ENCODE data around the gene PRR23C.

The PRR23C gene

DNA sequence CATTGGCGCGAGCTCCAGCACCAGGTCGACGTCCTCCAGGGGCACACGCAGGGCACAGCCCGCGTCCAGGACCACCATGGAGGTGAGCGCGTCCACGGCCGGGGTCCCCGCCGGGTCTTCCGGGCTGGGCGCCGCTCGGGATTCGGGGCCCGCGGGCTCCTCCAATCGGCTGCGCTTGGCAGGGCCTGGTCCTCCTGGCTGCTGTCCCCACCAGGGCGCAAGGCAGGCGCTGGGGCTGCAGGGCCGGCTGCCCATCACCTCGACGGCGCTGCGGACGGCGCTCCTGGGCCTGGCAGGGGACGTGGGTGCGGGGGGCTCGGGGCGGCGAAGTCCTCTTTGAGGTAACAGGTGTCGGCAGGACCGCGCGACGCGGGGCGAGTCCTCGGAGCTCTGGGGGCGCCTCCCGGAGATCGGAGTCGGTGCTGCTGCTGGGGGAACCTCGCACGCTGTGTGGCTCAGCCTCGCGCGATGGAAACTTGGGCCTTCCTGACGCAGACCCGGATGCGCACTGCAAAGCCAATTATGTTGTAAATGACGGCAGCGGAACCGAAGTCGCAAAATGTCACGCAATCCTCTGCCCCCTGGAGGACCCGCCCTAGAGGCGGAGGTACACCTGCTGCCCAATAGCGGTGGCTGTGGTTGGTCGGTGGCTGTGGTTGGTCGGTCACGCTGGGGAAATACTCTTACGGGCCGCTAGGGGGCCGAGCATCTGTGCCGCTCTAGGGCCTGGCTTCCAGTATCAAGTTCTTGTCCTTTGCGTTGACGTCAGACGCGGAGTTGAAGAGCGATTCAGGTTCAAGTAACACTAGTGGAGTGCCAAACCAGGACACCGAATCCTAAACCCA is at the start of gene PRR23C:
Gene PRR23C (minus strand): TSS at position 527 of the 845 bp plus-strand sequence. CDS start 272 bp downstream, at position 255.
- H3K9ac ChIP-seq (ENCODE audit: low read length), result no peak within 1 kb of the TSS
- H3K36me3 ChIP-seq (ENCODE audit: control insufficient read depth, insufficient read depth, low read length), result no peaks in the 10 kb centered on the region
- no peak within 1 kb of the TSS for H3K4me3 ChIP-seq (ENCODE audit: low read length)
- no peaks in the 10 kb centered on the region for H3K4me1 ChIP-seq (ENCODE audit: control insufficient read depth, insufficient read depth, low read length)
- peaks cover 5% of the 10 kb centered on the region for H3K27me3 ChIP-seq (ENCODE audit: control insufficient read depth, insufficient read depth, low read length)
- no peaks in the 10 kb centered on the region for H3K9me3 ChIP-seq (ENCODE audit: control insufficient read depth, low read length)

DNA sequence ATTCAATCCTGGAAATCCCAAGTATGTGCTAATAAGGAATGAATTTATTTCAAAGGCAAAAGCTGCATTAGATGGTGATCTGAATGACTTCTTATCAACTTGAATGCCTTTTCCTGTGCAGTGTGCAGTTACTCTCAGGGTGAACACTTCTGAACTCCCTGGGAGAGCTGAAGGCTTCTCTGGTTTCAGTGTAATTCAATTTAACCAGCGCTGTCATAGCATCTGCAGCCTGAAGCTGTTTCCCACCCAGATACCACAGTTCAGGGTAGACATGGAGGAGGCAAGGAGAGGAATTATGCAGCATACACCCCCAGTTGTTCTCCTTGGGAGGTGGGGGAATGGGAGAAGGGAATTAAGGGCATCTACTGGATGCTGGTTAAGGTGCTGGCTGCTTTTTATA is 49.1 kb upstream of the PRR23C start:
- H3K4me3 ChIP-seq (ENCODE audit: low read length), result no peak overlapping the region
- H3K27me3 ChIP-seq (ENCODE audit: control insufficient read depth, insufficient read depth, low read length), result peaks cover 2% of the 10 kb centered on the region
- no peaks in the 10 kb centered on the region for H3K36me3 ChIP-seq (ENCODE audit: control insufficient read depth, insufficient read depth, low read length)
- no peaks in the 10 kb centered on the region for H3K4me1 ChIP-seq (ENCODE audit: control insufficient read depth, insufficient read depth, low read length)
- no peak overlapping the region for H3K9ac ChIP-seq (ENCODE audit: low read length)
- no peaks in the 10 kb centered on the region for H3K9me3 ChIP-seq (ENCODE audit: control insufficient read depth, low read length)

GRCh38 chr3:139088462-139089324 is 44.0 kb upstream of the PRR23C start:
- no peaks in the 10 kb centered on the region for H3K4me1 ChIP-seq (ENCODE audit: control insufficient read depth, insufficient read depth, low read length)
- H3K36me3 ChIP-seq (ENCODE audit: control insufficient read depth, insufficient read depth, low read length), result no peaks in the 10 kb centered on the region
- H3K9me3 ChIP-seq (ENCODE audit: control insufficient read depth, low read length), result no peaks in the 10 kb centered on the region
- H3K9ac ChIP-seq (ENCODE audit: low read length), result no peak overlapping the region
- H3K4me3 ChIP-seq (ENCODE audit: low read length), result no peak overlapping the region
- peaks cover 2% of the 10 kb centered on the region for H3K27me3 ChIP-seq (ENCODE audit: control insufficient read depth, insufficient read depth, low read length)

GRCh38 chr3:139087621-139088020 is 42.9 kb upstream of the PRR23C start:
- no peaks in the 10 kb centered on the region for H3K27me3 ChIP-seq (ENCODE audit: control insufficient read depth, insufficient read depth, low read length)
- H3K4me3 ChIP-seq (ENCODE audit: low read length), result no peak overlapping the region
- H3K4me1 ChIP-seq (ENCODE audit: control insufficient read depth, insufficient read depth, low read length), result no peaks in the 10 kb centered on the region
- no peaks in the 10 kb centered on the region for H3K36me3 ChIP-seq (ENCODE audit: control insufficient read depth, insufficient read depth, low read length)
- H3K9ac ChIP-seq (ENCODE audit: low read length), result no peak overlapping the region
- H3K9me3 ChIP-seq (ENCODE audit: control insufficient read depth, low read length), result no peaks in the 10 kb centered on the region

DNA sequence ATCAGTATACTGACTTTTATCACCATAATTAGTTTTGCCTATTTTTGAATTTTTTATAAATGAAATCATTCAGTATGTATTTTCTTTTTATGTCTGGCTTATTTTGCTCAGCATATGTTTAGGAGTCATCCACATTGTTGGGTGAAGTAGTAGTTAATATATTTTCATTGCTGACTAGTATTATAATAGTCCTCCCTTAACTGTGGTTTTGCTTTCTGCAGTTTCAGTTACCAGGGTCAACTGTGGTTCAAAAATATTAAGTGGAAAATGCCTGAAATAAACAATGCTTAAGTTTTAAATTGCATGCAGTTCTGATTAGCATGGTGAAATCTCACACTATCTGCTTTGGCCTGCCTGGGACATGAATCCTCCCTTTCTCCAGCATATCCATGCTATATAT is 39.5 kb upstream of the PRR23C start:
- no peaks in the 10 kb centered on the region for H3K36me3 ChIP-seq (ENCODE audit: control insufficient read depth, insufficient read depth, low read length)
- no peaks in the 10 kb centered on the region for H3K4me1 ChIP-seq (ENCODE audit: control insufficient read depth, insufficient read depth, low read length)
- no peak overlapping the region for H3K9ac ChIP-seq (ENCODE audit: low read length)
- H3K4me3 ChIP-seq (ENCODE audit: low read length), result no peak overlapping the region
- H3K9me3 ChIP-seq (ENCODE audit: control insufficient read depth, low read length), result no peaks in the 10 kb centered on the region
- H3K27me3 ChIP-seq (ENCODE audit: control insufficient read depth, insufficient read depth, low read length), result peaks cover 4% of the 10 kb centered on the region

- Histone ChIP-seq H3K4me1 (ENCODE audit: control insufficient read depth, insufficient read depth, low read length) (no peaks in the 10 kb centered on the region), H3K9ac (ENCODE audit: low read length) (no peak overlapping the region), H3K27me3 (ENCODE audit: control insufficient read depth, insufficient read depth, low read length) (no peaks in the 10 kb centered on the region), H3K36me3 (ENCODE audit: control insufficient read depth, insufficient read depth, low read length) (no peaks in the 10 kb centered on the region), H3K9me3 (ENCODE audit: control insufficient read depth, low read length) (no peaks in the 10 kb centered on the region), H3K4me3 (ENCODE audit: low read length) (no peak overlapping the region)
Observed at GRCh38 chr3:139074565-139075115, 29.9 kb upstream of the PRR23C start.

- no peaks in the 10 kb centered on the region for H3K36me3 ChIP-seq (ENCODE audit: control insufficient read depth, insufficient read depth, low read length)
- H3K27me3 ChIP-seq (ENCODE audit: control insufficient read depth, insufficient read depth, low read length), result no peaks in the 10 kb centered on the region
- H3K4me1 ChIP-seq (ENCODE audit: control insufficient read depth, insufficient read depth, low read length), result no peaks in the 10 kb centered on the region
- no peak overlapping the region for H3K4me3 ChIP-seq (ENCODE audit: low read length)
- H3K9ac ChIP-seq (ENCODE audit: low read length), result no peak overlapping the region
- no peaks in the 10 kb centered on the region for H3K9me3 ChIP-seq (ENCODE audit: control insufficient read depth, low read length)
Observed at GRCh38 chr3:139062918-139063317, 18.2 kb upstream of the PRR23C start.

GRCh38 chr3:139052802-139053600 is 8.3 kb upstream of the PRR23C start:
- no peaks in the 10 kb centered on the region for H3K36me3 ChIP-seq (ENCODE audit: control insufficient read depth, insufficient read depth, low read length)
- H3K9ac ChIP-seq (ENCODE audit: low read length), result no peak overlapping the region
- H3K27me3 ChIP-seq (ENCODE audit: control insufficient read depth, insufficient read depth, low read length), result no peaks in the 10 kb centered on the region
- H3K4me1 ChIP-seq (ENCODE audit: control insufficient read depth, insufficient read depth, low read length), result no peaks in the 10 kb centered on the region
- no peak overlapping the region for H3K4me3 ChIP-seq (ENCODE audit: low read length)
- H3K9me3 ChIP-seq (ENCODE audit: control insufficient read depth, low read length), result no peaks in the 10 kb centered on the region

DNA sequence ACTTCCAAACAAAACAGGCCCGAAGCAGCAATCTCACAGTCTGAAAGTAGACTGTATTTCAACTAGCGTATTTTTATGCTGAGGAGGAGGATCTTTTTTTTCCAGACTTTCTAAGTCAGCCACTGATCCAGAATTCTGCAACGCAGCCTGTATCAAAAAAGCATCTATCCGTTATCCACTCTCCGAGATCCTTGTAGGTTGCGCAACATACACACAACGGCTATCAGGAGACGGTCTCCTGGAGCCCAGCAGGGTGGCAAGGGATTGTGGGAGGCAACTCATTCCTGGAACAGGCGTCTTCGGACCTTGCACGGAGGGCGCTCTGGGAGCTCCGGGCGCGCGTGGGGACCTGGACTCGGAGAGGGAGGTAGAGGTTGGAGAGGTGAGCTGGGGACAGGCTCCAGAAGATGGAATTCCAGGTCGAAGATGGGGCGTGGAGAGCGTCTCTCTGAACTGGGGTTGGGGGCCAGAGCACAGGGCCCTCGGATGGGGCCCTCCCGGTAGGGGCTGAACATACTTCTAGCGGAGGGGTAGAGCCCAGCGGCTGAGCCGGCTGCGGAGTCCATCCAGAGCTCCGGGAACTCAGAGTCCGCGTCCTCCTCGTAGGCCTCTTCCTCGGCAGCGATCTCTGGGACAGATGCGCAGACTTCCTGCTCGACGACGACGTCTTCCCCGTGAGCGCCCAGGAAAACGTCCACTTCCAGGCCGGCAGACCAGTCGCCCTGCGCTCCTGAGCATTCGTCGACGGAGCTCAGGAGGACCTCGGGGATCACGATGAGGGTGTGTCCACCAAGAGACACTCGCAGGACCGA is 932 bp downstream of the PRR23C start:
- H3K4me3 ChIP-seq (ENCODE audit: low read length), result no peak overlapping the region
- H3K9ac ChIP-seq (ENCODE audit: low read length), result no peak overlapping the region
- H3K9me3 ChIP-seq (ENCODE audit: control insufficient read depth, low read length), result no peaks in the 10 kb centered on the region
- peaks cover 5% of the 10 kb centered on the region for H3K27me3 ChIP-seq (ENCODE audit: control insufficient read depth, insufficient read depth, low read length)
- no peaks in the 10 kb centered on the region for H3K4me1 ChIP-seq (ENCODE audit: control insufficient read depth, insufficient read depth, low read length)
- no peaks in the 10 kb centered on the region for H3K36me3 ChIP-seq (ENCODE audit: control insufficient read depth, insufficient read depth, low read length)

- Histone ChIP-seq H3K36me3 (ENCODE audit: control insufficient read depth, insufficient read depth, low read length) (no peaks in the 10 kb centered on the region), H3K27me3 (ENCODE audit: control insufficient read depth, insufficient read depth, low read length) (peaks cover 5% of the 10 kb centered on the region), H3K4me1 (ENCODE audit: control insufficient read depth, insufficient read depth, low read length) (no peaks in the 10 kb centered on the region), H3K9me3 (ENCODE audit: control insufficient read depth, low read length) (no peaks in the 10 kb centered on the region), H3K9ac (ENCODE audit: low read length) (no peak overlapping the region), H3K4me3 (ENCODE audit: low read length) (no peak overlapping the region)
Observed at GRCh38 chr3:139037478-139037877, 7.2 kb downstream of the PRR23C start.

Measured in mucosa of stomach (tissue), 1 donor.